CD4-positive, CD25-positive, alpha-beta regulatory T cell (primary cell): ENCODE data around the gene OMA1. TPM values are rescaled to one million over a fixed set of nuclear protein-coding genes. Genes with fewer than 3 reads are reported as not detected.

ENCODE experiments used
- ATAC-seq, 2 donors: fragments of 150-1000 bp; cut with Tn5 transposase; one replicate each; pipeline ENCODE4 v1.10.0; 2021; ENCODE audit warnings: low read depth in 2 of 2, moderate number of reproducible peaks in 2 of 2, moderate library complexity in 1 of 2
- DNase-seq, 3 donors: peaks; one replicate each; pipeline versions ENCODE4 v3.0.0 to v3.0.0-alpha.2; 2012 to 2022; ENCODE audit warnings: mixed read lengths in 1 of 3
- H3K27ac ChIP-seq: one replicate; pipeline ENCODE4 v1.7.0; 2013; ENCODE audit warnings: mild to moderate bottlenecking, low read length; ENCODE audit not compliant: insufficient read depth, poor library complexity, severe bottlenecking
- H3K27me3 ChIP-seq: one replicate; pipeline ENCODE4 v1.7.0; 2013; ENCODE audit warnings: low read length; ENCODE audit not compliant: control insufficient read depth, insufficient read depth
- H3K36me3 ChIP-seq: one replicate; pipeline ENCODE4 v1.7.0; 2013; ENCODE audit warnings: mild to moderate bottlenecking, low read length, moderate library complexity; ENCODE audit not compliant: control insufficient read depth, insufficient read depth
- H3K4me1 ChIP-seq: 2 replicates; pipeline ENCODE4 v1.7.0; 2013; ENCODE audit warnings: mild to moderate bottlenecking, low read length; ENCODE audit not compliant: insufficient read depth, control insufficient read depth, poor library complexity, severe bottlenecking
- H3K4me3 ChIP-seq: one replicate; pipeline ENCODE4 v1.7.0; 2013; ENCODE audit warnings: low read depth, mild to moderate bottlenecking, low read length, moderate library complexity
- H3K9me3 ChIP-seq, 2 experiments: 1 replicate in 1 of 2; 2 replicates in 1 of 2; pipeline ENCODE4 v1.7.0; 2013; ENCODE audit warnings: low read length in 2 of 2, mild to moderate bottlenecking in 1 of 2, moderate library complexity in 1 of 2; ENCODE audit not compliant: control insufficient read depth in 2 of 2
- H3K27ac Mint-ChIP-seq, 3 donors: one replicate each; pipeline ENCODE4 v1.8.0; 2020 to 2022; ENCODE audit warnings: mild to moderate bottlenecking in 3 of 3, mixed read lengths in 3 of 3, moderate library complexity in 2 of 3
- H3K27me3 Mint-ChIP-seq: one replicate; pipeline ENCODE4 v1.8.0; 2022; ENCODE audit warnings: mild to moderate bottlenecking, mixed read lengths
- H3K36me3 Mint-ChIP-seq: one replicate; pipeline ENCODE4 v1.8.0; 2020; ENCODE audit warnings: mixed read lengths
- H3K4me1 Mint-ChIP-seq, 4 donors: one replicate each; pipeline ENCODE4 v1.8.0; 2020 to 2022; ENCODE audit warnings: mixed read lengths in 4 of 4, mild to moderate bottlenecking in 1 of 4
- H3K4me3 Mint-ChIP-seq, 4 donors: one replicate each; pipeline ENCODE4 v1.8.0; 2020 to 2022; ENCODE audit warnings: mild to moderate bottlenecking in 4 of 4, mixed read lengths in 4 of 4, moderate library complexity in 3 of 4
- H3K9me3 Mint-ChIP-seq, 7 donors: one replicate each; pipeline ENCODE4 v1.8.0; 2020 to 2022; ENCODE audit warnings: mixed read lengths in 7 of 7, mild to moderate bottlenecking in 3 of 7, moderate library complexity in 2 of 7
- polyA plus RNA-seq, 4 donors: library from polyadenylated mRNA; unstranded; fragments of 300-500 nt; fragmentation: Illumina TruSeq; gene quantifications; one replicate each; pipeline ENCODE4 v1.2.3, GENCODE V29; 2021
- total RNA-seq: library from RNA; stranded (reverse); gene quantifications from one replicate; pipeline ENCODE4 v1.2.3, GENCODE V29; 2022

The OMA1 gene
- total and polyA plus RNA-seq, 5 donors from 2014 or later, result 27.1 to 42.9 (median 37.8) TPM

- Histone ChIP-seq H3K27ac (no peak overlapping the region), H3K27me3 (no peaks in the 10 kb centered on the region), H3K4me3 (no peak overlapping the region), H3K4me1 (no peaks in the 10 kb centered on the region), H3K9me3 (no peaks in the 10 kb centered on the region), H3K36me3 (no peaks in the 10 kb centered on the region)
- no peak for DNase-seq
- Mint-ChIP-seq H3K36me3 (peaks cover 13% of the 10 kb centered on the region), H3K4me3 (no peak overlapping the region), H3K27ac (no peak overlapping the region), H3K9me3 (peaks cover 0 to 4% (median 0%) of the 10 kb centered on the region in 7 donors), H3K27me3 (no peaks in the 10 kb centered on the region), H3K4me1 (no peaks in the 10 kb centered on the region)
- no peak for ATAC-seq
Measured at GRCh38 chr1:58432851-58433668, 113.5 kb downstream of the OMA1 start.

DNA sequence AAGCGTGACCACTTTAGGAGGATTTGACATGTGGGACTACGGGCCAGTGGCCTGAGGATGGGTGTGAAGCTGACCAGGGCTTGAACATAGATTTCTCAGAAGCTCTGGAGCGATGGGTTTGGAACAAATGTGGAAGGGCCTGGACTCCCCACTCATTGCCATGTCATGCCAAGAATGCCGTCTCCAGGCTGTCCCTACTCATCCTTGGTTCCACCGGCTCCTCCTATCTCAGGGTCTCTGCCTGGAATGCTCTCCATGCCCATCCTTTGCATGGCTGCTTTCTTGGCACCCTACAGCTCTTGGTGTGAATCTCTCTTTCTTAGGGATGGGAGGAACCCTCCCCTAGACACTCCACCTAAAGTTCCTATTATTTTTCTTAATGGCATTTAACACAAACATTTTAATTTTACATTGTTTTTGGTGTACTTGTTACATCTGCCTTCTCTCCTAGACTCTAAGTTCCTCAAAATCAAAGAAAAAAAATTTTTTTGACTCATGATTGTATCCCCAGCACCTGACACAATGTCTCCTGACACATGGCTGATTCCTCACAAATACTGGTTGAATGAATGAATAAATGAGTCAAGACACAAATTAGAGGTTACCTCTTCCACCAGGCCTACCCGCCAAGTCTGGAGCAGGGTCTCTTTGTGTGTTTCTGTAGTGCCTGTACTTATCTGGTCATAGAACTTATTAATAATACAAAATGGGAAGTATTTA, 114.5 kb downstream of the OMA1 start:
- H3K4me1 ChIP-seq, result no peaks in the 10 kb centered on the region
- ATAC-seq (no peak), DNase-seq (no peak)
- H3K36me3 Mint-ChIP-seq, result peaks cover 21% of the 10 kb centered on the region
- H3K36me3 ChIP-seq, result no peaks in the 10 kb centered on the region
- H3K27ac ChIP-seq, result no peak overlapping the region
- H3K9me3 Mint-ChIP-seq, result peaks cover 0 to 4% (median 0%) of the 10 kb centered on the region in 7 donors
- no peak overlapping the region for H3K4me3 Mint-ChIP-seq
- H3K4me1 Mint-ChIP-seq, result no peaks in the 10 kb centered on the region
- H3K9me3 ChIP-seq, result no peaks in the 10 kb centered on the region
- H3K27ac Mint-ChIP-seq, result no peak overlapping the region
- no peak overlapping the region for H3K4me3 ChIP-seq
- H3K27me3 Mint-ChIP-seq, result no peaks in the 10 kb centered on the region
- H3K27me3 ChIP-seq, result no peaks in the 10 kb centered on the region

Other genes with a start within 250 kb of the OMA1 start
- gene TACSTD2, start 30.5 kb upstream of the OMA1 start, total RNA-seq, result not detected
- gene TACSTD2, start 30.5 kb upstream of the OMA1 start, polyA plus RNA-seq, result under 1 TPM in 1 of 4 donors, not detected in 3; 0.07 TPM
- 66.2 TPM for gene MYSM1, start 153.3 kb upstream of the OMA1 start, total RNA-seq
- 10 to 100 TPM in 3 of 4 donors, 1 to 10 TPM in 1; 7.1 to 15.8 (median 10.7) TPM for gene MYSM1, start 153.3 kb upstream of the OMA1 start, polyA plus RNA-seq
- gene JUN, start 237.3 kb upstream of the OMA1 start, total RNA-seq, result 1,538 TPM
- gene JUN, start 237.3 kb upstream of the OMA1 start, polyA plus RNA-seq, result 10 to 100 TPM; 41.3 to 73.3 (median 48.6) TPM